ENCODE measurements around the gene FAAP20.
A peak's percentile ranks its signal among the peaks of the same experiment; 100 is the strongest.
"Not testable (repeated sequence)": the region's sequence is repeated elsewhere in the genome, so short reads cannot be mapped to it uniquely, and the experiment has no call there.

The FAAP20 gene

DNA sequence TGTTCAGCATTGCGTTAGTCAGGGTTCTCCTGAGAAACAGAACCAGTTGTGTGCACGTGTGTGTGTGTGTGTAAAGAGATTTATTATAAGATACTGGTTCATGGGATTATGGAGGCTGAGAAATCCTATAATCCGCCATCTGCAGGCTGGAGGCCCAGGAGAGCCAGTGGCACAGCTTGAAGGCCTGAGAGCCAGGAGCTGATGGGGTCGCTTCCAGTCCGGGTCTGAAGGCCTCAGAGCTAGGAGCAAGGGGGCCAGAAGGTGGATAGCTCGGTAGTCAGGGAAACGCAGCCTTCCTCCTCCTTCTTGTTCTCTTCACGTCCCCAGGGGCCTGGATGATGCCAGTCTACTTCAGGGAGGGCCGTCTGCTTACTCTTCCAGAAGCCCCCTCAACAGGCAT is 37.7 kb downstream of the FAAP20 start:
- DNase-seq (ENCODE audit: low read depth), result no peak

DNA sequence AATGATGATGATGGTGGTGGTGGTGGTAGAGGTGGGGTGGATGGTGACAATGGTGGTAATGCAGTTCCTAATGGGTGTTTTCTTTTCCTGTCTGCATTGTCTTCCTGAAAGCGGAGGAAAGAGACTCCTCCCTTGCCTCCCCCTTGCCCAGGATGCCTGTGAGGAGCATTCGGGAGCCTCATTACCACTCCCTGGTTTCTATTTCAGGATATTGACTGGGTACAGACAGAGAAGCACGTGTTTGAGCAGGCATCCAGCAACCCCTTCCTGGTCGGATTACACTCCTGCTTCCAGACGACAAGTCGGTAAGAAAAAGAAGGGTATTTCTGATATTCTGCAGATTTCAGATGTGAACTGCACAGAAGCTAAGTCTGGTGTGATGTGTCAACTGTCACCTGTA is 38.8 kb downstream of the FAAP20 start:
- no peak for DNase-seq (ENCODE audit: low read depth)

DNA sequence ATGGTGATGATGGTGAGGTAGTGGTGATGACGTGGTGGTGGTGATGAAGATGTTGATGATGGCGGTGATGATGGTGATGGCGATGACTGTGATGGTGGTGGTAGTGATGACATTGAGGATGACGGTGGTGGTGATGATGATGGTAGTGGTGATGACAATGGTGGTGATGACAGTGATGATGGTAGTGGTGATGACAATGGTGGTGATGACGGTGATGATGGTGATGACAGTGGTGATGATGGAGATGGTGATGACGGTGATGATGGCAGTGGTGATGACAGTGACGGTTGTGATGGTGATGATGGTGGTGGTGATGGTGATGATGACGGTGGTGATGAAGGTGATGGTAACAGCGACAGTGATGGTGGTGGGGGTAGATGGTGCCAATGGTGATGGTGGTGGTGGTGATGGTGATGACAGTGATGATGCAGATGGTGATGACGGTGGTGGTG is 39.4 kb downstream of the FAAP20 start:
- DNase-seq (ENCODE audit: low read depth), result no peak

DNA sequence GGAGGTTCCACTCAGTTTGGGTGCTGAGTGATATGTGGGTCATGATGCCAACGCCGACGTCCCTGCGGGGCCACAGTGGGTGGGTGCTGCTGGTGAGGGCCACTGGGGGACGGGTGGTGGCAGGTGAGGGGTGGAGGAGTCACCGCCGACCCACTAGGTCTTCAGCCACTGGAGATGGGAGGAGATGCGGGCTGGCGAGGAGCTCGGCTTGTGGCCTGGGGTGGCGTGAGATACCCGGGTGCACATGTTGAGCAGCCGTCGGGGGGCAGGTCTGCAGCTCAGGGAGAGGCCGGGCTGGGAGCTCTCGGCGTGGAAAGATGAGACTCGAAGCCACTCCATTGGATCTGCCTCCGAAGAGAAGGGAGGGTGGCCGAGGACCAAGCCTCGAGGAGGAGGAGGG is 40.5 kb downstream of the FAAP20 start:
- DNase-seq (ENCODE audit: low read depth), result no peak

DNA sequence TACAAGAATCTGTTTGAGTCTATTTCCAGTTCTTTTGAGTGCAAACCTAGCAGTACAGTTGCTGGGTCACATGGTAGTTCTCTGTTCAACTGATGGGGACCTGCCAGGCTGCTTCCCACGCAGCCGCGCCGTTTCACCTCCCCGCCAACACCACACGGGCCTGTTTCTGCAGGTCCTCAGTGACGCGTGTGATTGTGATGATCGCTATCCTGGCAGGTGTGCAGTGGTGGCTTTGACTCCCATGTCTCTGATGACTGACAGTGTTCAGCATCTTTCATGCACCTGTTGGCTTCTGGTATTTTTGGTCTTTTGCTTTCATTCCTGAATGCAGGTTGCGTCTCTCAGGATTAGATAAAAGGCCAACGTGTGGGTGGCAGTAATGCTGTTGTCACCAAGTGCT is 41.6 kb downstream of the FAAP20 start:
- peak; percentile 37 for DNase-seq (ENCODE audit: low read depth)

DNA sequence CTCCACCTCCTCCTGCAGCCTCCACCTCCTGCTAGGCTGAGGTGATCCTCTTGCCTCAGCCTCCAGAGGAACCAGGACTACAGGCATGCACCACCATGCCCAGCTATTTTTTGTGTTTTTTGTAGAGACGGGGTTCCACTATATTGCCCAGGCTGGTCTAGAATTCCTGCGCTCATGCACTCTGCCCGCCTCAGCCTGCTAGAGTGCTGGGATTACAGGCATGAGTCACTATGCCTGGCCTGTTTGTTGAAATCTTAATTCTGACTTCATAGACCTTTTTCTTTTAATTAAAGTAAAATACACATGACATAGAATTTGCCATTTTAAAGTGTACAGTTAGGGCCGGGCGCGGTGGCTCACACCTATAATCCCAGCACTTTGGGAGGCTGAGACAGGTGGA is 42.7 kb downstream of the FAAP20 start:
- no peak for DNase-seq (ENCODE audit: low read depth)

DNA sequence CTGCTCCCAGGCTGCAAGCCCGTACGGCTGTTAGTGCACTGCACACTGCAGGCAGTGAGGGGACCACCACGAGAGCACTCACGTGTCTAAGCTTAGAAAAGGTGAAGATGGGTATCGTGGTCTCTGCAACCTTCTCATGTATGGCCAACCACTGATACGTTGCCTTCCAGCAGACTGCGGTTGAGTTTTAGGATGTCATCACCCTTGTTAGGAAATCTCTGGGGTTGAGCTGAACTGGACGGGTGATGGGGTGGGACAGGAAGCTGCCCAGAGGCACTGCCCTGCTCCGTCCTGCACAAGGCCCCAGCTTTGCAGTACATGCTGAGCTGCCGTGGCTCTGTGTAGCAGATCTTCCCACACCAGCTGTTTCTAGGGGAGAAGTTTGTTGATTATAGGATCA is 43.3 kb downstream of the FAAP20 start:
- no peak for DNase-seq (ENCODE audit: low read depth)

DNA sequence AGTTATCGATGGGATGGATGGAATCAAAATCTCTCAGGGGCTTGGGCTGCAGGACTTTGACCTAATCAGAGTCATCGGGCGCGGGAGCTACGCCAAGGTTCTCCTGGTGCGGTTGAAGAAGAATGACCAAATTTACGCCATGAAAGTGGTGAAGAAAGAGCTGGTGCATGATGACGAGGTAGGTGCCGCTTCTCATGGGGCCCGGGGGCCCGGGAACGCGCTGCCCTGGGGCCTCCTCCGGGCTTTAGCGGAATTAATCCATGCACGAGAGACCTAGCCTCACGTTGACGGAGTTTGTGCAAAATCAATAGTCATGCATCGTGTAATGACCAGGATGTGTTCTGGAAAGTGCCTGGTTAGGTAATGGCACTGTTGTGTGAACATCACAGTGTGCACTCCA is 43.8 kb downstream of the FAAP20 start:
- no peak for DNase-seq (ENCODE audit: low read depth)

DNA sequence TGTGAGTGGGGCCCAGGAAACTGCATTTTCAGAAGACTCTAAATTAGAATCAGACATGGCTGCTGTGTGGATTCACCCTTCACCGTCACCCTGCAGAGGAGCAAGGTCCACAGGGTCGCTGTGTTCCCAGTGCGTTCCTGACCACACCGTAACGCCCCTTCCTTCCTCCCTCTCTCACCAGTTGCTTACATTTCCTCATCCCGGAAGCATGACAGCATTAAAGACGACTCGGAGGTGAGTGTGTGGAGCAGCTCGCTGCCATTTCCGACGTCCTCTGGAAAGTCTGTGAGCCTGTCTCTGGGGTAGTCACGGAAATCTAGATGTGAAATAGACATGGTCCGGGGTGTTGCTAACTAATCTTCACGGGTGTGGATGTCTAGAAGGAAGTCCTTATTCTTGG is 45.9 kb downstream of the FAAP20 start:
- DNase-seq (ENCODE audit: low read depth), result peak; percentile 39

DNA sequence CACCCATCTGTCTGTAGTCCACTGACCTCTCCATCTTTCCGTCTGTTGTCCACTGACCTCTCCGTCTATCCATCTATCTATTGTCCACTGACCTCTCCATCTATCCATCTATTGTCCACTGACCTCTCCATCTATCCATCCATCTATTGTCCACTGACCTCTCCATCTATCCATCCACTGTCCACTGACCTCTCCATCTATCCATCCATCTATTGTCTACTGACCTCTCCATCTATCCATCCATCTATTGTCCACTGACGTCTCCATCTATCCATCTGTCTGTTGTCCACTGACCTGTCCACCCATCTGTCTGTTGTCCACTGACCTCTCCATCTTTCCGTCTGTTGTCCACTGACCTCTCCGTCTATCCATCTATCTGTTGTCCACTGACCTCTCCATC is 46.7 kb downstream of the FAAP20 start:
- not testable (repeated sequence) for DNase-seq (ENCODE audit: low read depth)

DNA sequence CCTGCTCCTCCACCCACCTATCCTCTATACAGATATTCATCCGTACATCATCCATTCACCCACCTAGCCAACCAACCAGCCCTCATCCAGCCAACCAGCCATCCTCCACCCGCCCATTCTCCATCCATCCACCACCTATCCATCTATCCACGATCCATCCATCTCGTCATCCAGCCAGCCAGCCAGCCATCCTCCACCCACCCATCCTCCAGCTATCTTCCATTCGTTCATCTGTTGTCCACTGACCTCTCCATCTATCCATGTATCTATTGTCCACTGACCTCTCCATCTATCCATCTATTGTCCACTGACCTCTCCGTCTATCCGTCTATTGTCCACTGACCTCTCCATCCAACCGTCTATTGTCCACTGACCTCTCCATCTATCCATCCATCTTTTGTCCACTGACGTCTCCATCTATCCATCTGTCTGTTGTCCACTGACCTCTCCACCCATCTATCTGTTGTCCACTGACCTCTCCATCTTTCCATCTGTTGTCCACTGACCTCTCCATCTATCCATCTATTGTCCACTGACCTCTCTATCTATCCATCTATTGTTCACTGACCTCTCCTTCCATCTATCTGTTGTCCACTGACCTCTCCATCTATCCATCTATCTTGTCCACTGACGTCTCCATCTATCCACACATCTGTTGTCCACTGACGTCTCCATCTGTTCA is 47.6 kb downstream of the FAAP20 start:
- DNase-seq (ENCODE audit: low read depth), result no peak

DNA sequence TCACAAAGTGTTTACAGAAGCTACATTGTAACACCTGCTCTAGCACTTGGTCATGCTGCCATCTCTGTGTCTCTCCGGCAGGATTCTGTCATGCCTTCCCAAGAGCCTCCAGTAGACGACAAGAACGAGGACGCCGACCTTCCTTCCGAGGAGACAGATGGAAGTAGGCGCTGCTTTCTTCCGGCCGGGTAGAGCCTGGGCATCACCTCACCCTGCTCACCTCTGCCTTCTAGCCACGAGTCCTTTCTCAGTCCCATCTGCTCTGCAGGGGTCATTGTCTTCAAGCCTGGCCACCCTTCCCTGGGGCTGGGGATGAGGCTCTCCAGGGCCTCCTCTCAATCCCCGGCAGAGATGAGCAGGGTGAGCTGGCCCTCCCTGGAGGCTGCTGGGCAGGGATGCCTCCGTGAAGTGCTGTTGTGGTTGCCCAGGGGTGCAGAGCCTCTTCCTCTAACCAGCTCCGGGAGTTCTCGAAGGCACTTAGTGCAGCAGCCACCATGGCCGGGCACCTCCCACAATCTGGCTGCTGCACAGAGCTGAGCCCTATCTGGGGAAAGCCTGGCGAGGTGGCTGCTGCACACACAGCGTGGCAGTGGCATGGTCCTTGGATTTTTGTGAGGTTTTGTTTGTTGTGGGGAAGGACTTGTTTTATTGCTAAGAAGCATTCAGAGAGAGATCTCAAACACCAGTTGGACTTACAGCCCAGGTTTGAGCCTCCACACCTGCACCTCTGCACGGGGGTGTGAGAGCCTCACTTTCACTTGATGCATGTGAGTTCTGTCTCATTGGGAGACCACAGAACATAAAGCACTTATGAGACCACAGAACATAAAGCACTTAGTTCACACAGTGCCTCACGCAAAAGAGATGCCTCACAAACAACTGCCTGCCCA is 48.4 kb downstream of the FAAP20 start:
- no peak for DNase-seq (ENCODE audit: low read depth)

DNA sequence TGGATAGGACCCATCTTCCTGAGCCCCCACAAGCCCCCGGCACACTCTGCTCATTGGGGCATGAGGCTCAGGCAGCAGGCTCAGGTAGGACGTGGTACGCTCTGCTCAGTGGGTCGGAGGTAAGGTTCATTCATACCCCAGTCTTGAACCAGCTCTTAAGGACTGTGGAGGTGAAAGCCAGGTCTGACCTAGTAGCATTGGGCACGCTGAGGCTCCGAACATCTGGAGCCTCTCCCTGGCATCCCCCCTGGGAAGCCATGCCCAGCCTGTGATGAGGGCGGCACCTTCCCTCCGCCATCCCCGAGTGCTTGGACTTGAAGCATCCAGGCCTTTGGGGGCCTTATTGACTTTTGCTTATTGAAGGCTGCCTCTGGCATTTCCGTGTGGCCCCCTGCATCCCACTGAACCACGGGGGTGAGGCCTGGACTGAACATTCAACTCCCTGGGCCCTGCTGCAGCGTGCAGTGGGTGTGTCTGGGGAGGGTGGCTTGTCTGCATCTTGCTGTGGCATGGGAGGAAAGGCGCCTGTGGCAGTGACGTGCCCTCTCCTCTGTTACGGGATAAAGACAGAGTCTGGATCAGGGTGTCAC is 50.0 kb downstream of the FAAP20 start:
- DNase-seq (ENCODE audit: low read depth), result no peak

DNA sequence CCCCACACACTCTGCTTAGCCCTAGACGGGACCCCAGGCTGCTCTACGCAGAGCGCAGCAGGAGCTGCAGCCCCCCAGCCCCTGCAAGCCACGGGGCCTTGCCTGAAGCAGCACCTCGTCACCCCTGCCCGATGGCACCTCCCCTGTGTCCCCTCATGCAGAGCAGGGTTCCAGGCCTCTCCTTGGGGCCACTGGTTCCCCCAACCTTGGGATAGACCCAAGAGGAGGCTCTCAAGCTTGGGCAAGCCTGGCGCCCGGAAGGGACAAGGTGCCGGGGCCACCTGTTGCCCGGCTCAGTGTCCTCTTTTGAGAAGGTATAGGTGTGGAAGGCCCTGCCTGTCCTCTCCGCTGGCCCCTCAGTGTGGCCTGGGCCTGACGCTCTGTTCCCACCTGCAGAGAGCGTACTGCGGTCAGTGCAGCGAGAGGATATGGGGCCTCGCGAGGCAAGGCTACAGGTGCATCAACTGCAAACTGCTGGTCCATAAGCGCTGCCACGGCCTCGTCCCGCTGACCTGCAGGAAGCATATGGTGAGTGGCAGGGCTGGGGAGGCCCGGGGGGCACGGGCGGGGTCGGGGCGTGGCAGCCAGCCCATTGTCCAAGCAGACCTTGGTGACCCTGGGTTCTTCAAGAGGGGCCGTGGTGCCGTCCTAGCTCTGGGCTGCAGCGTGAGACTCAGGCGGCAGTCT is 50.6 kb downstream of the FAAP20 start:
- no peak for DNase-seq (ENCODE audit: low read depth)

DNA sequence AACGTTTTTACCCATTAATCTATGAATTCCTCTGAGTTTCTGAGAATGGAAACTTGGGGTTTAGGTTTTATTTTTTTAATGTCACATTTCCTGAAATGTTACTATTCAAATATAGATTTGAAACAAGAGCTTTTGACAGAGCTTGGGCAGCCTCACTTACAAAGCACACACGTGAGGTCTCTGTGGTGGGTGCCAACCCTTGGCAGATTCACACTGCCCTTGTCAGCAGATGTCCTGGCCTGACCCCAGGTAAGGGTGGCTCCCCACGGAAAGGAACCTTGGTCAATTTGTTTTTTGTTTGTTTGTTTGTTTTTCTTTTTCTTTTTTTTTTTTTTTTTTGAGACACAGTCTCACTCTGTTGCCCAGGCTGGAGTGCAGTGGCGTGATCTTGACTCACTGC is 53.5 kb downstream of the FAAP20 start:
- DNase-seq (ENCODE audit: low read depth), result no peak
